HG03025 (cell line): ENCODE measurements around the gene FARS2.

Source experiments
- ATAC-seq: cut with Tn5 transposase; IDR thresholded peaks from one replicate; pipeline ENCODE4 v1.9.1; 2021; ENCODE audit warnings: mild to moderate bottlenecking, moderate library complexity; ENCODE audit not compliant: unreplicated experiment, low FRiP score

FARS2 gene

DNA sequence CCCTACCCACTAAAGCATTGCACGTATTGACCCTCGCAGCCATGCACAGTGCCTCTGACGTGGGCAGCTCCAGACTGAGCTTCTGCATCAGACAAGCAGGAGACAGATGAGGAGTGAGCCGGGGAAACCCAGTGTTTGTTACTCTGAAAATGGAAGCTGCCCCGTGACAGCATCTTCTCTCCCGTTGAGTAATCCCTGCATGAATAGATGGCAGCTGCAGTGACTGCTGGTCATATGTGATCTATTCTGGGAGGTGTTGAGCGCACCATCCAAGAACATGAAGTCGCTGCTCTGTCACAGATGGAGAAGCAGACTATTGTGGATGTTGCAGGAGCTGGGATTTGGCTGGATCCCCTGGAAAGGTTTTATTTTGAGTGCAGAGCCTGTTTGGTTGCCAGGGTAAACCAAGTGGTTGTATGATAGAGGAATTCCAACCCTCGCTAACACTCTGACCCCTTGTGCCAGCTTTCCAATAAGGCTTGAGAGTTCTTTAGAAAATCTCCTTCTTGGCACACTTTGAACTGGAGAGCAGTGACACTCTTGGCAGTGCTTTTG is 503.2 kb downstream of the FARS2 start:
- no peak for ATAC-seq

DNA sequence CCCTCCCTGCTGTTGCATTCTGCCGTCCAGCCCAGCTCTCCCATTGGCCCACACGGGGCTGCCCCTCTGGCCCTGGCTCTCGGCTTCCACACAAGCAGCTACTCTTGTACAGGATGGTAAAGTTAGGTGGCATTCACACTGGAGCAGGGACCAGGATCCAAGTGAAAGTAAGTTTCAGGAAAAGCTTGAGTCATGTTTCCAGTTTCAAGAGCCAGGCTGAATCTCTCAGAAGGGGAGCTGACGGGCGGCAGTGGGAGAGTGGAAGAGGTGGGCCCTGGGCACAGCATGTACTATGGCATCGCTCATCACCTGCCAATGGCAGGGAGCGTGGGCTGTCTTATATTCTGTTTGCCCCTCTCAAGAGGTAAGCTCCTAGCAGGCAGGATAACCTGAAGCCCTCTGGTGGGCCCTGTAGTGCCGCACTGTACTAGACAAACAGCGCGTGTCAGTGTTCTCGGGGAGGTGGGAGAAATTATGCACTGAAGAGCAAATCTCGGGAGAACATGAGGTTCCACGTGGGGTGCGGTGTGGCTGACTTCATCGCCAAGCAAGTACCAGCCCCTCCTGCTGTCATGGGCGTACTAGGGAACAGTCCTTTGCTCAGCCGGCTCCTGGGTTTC is 503.9 kb downstream of the FARS2 start:
- ATAC-seq, result no peak

DNA sequence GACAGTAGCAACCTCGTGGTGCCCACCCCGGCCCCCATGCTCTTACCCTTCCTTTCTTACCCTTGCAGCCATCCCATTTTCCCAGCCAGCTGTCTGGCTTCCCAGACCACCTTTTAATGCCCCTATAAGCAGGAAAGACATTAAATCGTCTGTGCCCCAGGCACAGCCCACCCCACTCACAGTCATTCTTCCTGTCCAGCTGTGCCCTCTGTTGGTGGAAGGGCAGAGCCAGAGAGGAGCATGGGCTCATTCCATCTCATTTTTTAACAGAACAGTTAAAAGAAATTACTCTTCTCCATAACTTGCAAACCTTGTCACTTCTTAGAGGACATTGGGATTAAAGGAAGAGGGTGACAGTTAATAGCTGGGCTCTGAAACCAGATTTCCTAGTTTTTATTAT is 504.9 kb downstream of the FARS2 start:
- ATAC-seq, result no peak

DNA sequence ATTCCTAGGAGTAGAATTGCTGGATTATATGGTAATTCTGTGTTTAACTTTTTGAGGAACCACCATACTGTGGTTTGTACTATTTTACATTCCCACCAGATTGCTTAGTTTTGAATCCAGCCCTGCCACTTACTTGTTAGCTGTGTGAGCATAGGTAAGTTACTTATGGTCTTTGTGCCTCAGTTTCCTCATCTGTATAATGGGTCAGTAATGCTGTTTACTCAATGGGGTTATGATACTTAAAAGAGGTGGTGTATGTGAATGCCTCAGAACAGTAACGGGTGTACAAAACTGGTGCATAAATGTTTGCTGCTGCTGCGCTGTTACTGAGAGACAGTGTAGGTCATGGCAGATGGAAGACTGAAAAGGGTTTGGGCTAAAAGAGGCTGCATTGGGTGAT is 506.2 kb downstream of the FARS2 start:
- ATAC-seq, result no peak

DNA sequence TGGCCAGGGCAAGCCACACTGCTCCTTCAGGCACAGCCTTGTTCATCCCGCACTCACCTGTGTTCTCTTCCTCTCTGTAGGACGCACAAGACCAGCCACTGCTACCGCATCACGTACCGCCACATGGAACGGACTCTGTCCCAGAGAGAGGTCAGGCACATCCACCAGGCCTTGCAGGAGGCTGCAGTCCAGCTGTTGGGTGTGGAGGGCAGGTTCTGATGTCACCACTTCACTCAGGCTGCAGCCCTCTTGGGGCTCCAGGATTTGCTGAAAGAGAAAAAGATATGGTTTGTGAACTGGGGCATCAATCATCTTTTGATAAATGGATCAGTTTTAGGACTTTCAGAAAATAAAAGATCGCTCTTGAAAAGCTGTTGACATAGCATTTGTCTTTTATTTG is 509.9 kb downstream of the FARS2 start:
- ATAC-seq, result no peak

DNA sequence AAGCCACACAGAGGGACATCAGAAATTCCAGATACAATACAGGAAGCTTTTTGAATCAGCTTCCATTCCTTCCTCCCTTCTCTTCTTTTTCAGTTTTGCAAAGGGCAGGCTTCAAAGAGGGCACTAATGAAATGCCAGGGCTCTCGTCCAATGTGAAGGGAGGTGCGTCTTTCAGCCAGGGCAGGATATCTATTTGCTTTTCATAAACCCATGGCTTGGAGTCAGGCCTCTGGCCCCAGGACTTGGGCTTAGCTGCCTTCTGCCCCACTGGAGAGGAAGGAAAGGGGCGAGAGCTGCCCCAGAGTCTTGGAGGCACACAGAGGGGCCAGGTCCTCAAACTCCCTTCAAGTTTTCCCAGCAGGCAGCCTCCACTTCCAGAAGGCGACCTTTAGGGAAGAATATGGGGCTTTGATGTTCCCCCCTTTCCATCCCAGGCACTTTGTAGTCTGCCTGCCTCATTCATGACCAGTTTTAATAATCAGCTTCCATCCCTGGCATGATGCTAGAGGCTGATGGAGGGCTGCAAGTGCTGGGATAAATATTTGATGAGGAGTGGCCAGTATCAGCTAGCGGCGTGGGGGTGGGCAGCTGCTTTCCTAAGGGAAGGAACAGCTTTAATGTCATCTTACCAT is 510.6 kb downstream of the FARS2 start:
- no peak for ATAC-seq

DNA sequence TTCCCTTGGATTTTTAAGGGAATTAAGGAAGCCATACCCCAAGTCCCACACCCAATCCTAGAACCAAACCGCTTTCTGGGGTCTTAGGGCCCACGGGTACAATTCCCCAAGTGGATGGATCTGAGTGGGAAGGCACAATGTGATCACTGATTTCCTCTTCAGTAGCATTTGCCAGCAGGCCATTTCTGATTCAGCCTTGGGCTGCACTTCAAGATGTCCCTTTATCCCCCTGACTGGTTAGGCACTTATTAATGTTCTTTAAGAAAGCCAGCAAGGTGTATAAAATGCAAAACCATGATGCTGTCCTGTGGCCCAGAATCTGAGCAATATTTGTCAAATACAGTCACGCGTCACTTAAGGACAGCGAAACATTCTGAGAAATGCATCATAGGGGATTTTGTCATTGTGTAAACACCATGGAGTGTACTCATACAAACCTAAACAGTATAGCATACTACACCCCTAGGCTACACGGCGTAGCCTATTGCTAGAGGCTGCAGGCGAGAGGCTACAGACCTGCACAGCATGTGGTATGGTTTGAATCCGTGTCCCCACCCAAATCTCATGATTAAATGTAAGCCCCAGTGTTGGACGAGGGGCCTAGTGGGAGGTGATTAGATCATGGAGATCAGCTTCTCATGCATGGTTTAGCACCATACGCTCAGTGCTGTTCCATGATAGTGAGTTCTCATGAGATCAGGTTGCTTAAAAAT is 511.3 kb downstream of the FARS2 start:
- ATAC-seq, result no peak

DNA sequence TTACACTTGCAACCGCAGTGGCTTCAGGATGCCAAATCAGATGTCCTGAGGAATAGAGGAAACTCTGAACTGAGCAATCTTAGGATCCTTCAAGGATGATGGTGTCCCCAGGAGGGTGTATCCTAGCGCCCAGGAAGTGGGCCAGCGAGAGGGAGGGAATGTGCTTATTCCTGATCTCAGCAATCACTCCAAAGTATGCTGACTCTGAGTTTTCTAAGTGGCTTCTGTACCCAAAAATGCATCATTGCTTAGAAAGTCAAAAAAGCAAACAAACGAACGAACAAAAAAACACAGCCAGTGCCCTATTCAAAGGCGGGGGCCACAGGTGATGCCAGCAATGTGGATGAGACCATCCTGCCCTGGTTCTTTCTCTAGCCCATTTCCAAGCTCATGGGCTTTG is 514.8 kb downstream of the FARS2 start:
- ATAC-seq, result no peak

DNA sequence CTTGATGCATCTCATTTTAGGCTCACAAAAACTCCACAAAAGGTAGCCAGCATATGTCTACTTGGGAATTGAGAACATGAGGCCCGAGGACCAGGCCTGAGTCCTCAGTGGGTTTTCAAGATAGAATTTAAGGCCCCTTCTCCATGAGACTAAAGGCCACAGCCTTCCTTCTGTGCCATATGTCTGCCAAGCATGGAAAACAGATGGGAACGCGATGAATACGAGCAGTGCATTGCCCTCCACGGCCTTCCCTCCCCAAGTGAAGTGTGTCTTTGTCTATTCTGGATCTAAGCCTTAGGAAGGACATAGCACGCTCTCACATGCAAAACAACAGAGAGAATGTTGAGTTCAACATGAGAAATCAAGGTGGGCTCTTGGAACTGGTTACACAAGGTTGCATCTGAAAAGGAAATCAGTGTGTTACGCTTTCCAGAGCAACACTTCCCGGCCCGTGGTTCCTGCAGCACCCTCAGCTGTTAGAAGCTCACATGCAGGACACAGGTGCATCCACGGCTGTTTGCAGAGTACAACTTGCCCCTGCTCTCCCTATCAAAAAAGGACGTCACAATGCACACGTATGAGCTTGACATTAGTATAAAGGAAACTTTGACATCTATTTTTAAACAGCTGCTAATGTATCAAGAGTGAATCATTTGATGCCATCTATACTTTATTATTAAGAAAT is 515.5 kb downstream of the FARS2 start:
- no peak for ATAC-seq

DNA sequence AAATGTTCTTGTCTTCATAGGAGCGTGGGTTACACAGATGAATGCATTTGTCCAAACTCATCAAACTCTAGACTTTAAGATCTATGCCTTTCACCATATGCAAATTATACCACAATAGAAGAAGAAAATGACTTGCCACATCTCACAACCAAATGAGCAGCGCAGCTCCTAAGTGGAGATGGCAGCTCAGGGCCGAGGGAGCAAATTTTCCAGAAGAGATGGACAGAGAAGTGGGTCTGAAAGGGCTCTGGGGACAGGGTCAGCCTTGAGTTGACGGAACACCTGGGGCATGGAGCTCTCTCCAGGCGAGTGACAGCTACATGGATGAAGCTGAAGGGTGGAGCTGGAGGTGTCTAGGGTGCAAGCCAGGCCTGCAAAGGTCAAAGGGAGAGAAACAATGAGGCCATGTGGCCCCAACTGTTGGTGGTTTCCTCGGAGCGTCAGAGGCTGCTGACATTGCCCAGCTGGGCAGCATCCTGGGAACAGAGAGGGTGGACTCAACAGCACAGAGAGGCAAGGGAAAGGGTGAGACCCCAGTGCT is 517.1 kb downstream of the FARS2 start:
- peak; percentile 73 for ATAC-seq

DNA sequence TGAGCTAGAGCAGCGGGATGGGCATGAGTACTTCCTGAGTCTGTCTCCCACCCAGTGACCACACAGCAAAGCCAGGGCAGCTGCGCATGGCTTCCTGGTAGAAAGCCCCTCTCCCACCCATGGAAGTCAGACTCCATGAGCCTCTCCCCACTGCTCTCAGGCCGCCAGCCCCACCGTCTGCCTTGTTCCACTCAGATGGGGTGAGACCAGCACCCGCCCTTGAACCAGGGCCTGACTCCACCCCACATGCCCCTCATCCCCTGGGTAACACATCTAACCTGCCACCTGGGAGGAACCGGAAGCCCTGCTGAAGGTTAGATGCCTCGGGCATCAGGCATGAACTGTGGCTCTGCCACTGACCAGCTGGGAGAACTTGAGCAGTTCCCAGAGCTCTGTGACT is 517.6 kb downstream of the FARS2 start:
- no peak for ATAC-seq

DNA sequence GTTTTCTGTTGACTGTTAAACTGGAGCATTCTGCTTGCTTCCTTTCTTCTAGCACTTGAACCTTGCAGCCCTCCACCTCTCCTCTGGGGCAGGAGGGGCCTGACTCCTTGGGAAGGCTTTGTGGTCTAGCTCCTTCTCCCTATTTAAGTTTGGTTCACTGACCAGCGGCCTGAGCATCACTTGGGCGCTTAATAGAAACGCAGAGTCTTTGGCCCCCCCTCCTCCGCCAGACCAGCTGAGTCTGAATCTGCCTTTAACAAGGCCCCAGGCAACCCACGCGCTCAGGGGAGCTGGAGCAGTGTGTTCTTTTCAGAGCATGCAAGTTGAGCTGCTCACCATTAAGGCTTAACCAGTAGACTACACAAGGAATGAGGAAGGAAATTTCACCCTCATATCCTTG is 519.7 kb downstream of the FARS2 start:
- no peak for ATAC-seq

DNA sequence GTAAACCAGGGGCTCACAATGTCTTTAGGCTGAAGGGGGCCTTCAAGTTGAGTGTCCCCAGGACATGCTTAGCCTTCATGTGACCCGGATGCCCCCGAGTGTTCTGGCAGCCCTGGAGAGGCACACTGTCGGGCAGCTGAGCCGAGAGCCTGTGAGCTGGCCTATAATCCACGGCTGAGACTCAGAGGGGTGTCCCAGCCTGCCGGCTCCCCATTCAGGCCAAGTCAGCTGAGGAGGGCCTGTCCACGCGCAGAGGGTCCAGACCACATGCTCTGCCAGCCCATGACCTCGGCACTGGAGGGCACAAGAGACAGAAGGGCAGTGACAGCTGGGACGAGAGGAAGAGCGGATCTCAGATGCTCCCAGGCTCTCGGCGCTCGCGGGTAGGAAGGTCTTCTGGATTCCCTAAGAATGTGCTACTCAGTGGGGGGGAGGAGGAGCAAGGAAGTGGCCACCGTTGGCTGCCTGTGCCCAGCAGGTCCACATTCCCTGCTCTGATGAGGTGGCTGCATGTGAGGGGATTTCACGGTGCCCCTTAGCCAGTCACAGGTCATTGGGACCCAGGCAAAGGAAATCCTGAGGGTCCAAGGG is 520.7 kb downstream of the FARS2 start:
- no peak for ATAC-seq

DNA sequence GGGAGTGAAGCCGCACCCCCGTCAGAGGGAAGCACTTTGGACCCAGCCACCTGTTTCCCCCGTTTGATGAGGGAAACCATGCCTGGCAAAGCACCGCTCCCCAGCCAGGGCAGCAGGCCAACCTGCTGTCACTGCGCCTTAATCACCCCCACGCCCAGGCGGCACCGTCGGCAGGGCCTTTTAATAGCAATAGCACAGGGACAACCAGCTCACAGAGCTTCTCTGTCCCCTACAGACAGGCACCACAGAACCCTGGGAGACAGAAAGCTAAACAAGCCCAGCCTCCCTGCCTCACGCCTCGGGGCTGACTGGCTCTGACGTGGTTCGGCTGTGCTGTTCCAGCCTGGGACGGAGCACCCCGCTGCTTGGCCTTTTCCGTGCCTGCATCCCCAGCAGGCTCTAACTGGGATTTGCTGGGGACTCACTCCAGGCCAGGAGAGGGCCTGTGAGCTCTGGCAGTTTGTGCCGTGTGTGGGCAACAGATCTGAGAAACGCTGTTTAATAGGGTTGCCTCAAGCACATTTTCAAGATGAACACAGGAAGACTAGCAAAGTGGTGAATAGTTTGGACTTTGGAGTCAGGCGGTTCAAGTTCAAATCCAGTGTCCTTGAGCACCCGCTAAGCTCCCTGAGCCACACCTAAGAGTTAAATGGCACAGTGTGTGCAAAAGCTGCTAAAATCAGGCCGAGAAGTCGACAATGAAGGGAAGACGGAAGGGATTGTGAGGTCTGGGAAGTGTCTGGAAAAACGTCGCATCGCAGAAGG is 521.7 kb downstream of the FARS2 start:
- ATAC-seq, result no peak

DNA sequence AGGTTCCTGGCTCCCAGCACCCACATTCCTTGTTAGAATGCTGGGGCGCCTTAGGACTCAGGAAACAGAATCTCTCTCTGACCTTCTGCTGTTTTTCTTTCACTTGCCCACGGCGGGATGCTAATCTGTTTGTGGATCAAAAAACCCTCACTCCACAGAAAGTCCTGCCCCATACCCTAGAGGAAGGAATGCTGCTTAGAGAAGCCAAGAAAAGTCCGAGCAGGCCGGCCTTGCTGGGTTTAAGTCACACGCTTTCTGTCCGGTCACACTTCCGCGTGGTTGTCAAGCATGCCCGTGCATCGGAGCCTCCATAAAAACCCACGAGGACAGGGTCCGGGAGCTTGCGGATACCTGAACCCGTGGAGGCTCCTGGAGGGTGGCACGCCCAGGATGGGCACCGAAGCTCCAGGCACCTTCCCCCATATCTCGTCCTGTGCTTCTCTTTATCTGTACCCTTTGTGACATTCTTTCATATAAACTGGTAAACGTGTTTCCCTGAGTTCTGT is 522.3 kb downstream of the FARS2 start:
- ATAC-seq, result no peak

DNA sequence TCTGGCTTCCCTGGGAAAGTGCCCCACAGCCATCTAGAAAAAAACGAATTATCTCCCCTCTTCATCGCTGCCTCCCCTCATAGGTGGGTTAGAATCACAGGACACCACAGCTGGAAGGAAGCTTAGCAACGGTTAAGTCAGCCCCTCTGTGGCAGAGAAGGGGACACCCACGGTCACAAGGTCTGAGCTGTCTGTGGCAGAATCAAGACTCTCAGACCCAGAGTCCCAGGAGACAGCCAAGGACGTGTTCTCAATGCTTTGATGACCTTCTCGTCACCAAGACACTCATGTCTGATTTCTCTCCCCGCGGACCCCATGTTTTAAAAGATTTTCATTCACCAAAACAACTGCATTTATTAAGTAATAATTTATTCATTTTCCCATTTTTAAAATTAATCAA is 523.9 kb downstream of the FARS2 start:
- ATAC-seq, result no peak

DNA sequence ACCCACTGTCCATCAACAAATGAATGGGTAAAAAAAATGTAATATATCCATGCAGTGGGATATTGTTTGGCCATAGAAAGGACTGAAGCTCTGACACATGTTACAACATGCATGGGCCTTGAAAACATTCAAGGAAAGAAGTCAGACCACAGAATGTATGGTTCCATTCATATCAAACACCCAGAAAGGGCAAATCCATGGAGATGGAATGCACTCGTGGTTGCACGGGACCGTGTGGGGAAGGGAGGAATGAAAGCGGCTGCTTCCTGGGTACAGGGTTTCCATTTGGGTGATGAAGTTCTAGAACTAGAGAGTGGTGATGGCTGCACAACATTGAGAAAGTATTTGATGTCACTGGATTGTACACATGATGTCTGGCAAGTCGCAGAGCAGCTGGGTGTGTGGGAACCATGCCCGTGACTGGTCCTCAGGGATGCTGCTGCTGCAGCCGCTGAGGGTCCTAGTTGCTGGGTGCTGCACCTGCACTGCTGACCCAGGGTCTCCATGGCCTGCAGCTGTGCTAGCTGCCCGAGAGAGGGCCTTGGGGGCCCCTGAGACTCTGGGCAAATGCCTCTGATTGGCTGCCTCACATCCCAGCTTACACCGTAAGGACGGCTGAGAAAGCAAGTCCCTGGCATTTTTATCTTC is 525.1 kb downstream of the FARS2 start:
- no peak for ATAC-seq

DNA sequence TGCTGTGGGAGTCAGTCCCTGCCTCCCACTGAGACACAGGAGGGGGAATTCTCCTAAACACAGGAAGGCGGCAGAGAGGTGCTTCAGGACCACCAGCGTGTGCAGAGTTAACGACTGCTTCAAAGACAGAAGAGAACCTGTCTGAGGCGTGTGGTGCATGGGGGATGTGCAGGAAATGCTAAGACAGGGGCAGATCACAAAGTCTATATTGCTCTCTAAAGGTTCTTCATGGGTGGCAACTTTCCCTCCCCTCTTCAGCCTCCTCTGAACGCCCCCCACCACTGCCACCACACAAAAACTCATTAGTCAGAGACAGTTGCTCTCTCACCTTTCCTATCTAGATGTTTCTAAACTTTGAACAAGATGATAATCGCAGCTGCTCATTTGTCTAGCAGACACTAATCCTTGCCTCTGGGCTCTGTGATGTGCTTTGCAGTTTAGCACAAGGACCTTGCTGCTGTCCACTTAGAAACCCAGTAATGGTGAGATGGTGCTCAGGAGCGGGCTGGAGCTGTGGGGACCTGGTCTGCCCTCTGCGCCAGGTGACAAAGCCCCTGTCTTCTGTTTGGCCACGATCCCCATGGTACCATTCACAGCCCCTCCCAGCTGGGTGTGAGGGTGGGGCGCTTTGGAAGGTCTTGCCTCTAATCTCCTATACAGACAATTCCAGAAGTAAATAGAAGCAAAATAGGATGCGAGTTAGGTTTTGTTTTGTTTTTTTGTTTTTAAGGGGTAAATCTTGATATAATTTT is 525.8 kb downstream of the FARS2 start:
- no peak for ATAC-seq
